IMR-90 (cell line): ENCODE data around the gene B2M.

ENCODE experiments used
- BHLHE40 ChIP-seq: fragments of 150-350 bp; IDR thresholded peaks from 2 replicates; pipeline ENCODE4 v1.6.1; 2016; ENCODE audit warnings: mild to moderate bottlenecking, low read depth, low read length
- CTCF ChIP-seq: conservative IDR thresholded peaks from 2 replicates; pipeline ENCODE4 v1.5.1; 2012; ENCODE audit warnings: mild to moderate bottlenecking, low read depth, low read length, improper control_type of control experiment
- ELK1 ChIP-seq: fragments of 150-350 bp; IDR thresholded peaks from 2 replicates; pipeline ENCODE4 v1.6.1; 2016; ENCODE audit warnings: low read depth, mild to moderate bottlenecking, low read length, moderate library complexity, borderline replicate concordance
- FOS ChIP-seq: fragments of 150-350 bp; IDR thresholded peaks from 2 replicates; pipeline ENCODE4 v1.6.1; 2016; ENCODE audit warnings: low read depth, low read length
- MAFK ChIP-seq: IDR thresholded peaks from 2 replicates; pipeline ENCODE4 v1.6.1; 2012; ENCODE audit warnings: low read depth, low read length, improper control_type of control experiment
- NFE2L2 ChIP-seq: fragments of 150-350 bp; IDR thresholded peaks from 2 replicates; pipeline ENCODE4 v1.6.1; 2016; ENCODE audit warnings: low read depth, mild to moderate bottlenecking, low read length
- RCOR1 ChIP-seq: IDR thresholded peaks from 2 replicates; pipeline ENCODE4 v1.6.1; 2012; ENCODE audit warnings: mild to moderate bottlenecking, low read length, improper control_type of control experiment; ENCODE audit not compliant: insufficient replicate concordance

GRCh38 chr15:44675911-44676310 is 35.4 kb upstream of the B2M start:
- no peak for TF ChIP-seq BHLHE40
- TF ChIP-seq CTCF = no peak
- no peak for TF ChIP-seq RCOR1
- TF ChIP-seq ELK1 = no peak
- no peak for TF ChIP-seq FOS
- TF ChIP-seq MAFK = no peak
- no peak for TF ChIP-seq NFE2L2
